Omental fat pad (tissue), 4 donors: ENCODE data around the gene TKT. TPM values are rescaled to one million over a fixed set of nuclear protein-coding genes. Genes with fewer than 3 reads are reported as not detected.
A peak's percentile ranks its signal among the peaks of the same experiment; 100 is the strongest.
"Not testable (repeated sequence)": the region's sequence is repeated elsewhere in the genome, so short reads cannot be mapped to it uniquely, and the experiment has no call there.

ENCODE experiments used
- ATAC-seq: fragments of 150-250 bp; one replicate; pipeline ENCODE4 v1.9.1; 2016; ENCODE audit warnings: mild to moderate bottlenecking, moderate library complexity; ENCODE audit not compliant: low FRiP score
- DNase-seq: peaks from one replicate; pipeline ENCODE4 v3.0.0-alpha.2; 2019; ENCODE audit warnings: low spot score
- total RNA-seq, 4 donors: library from RNA; depleted of rRNA; stranded (reverse); fragments of >200 nt; gene quantifications; one replicate each; pipeline ENCODE4 v1.1.0, GENCODE V29; 2016
- TF ChIP-seq, protein P1 (sequence below), 3 donors: fragments of 450-650 bp; IDR thresholded peaks; one replicate each; pipeline ENCODE4 v1.5.1; 2016 to 2017; ENCODE audit warnings: antibody characterized with exemption in 3 of 3, mild to moderate bottlenecking in 3 of 3, moderate library complexity in 2 of 3

The TKT gene, protein sequence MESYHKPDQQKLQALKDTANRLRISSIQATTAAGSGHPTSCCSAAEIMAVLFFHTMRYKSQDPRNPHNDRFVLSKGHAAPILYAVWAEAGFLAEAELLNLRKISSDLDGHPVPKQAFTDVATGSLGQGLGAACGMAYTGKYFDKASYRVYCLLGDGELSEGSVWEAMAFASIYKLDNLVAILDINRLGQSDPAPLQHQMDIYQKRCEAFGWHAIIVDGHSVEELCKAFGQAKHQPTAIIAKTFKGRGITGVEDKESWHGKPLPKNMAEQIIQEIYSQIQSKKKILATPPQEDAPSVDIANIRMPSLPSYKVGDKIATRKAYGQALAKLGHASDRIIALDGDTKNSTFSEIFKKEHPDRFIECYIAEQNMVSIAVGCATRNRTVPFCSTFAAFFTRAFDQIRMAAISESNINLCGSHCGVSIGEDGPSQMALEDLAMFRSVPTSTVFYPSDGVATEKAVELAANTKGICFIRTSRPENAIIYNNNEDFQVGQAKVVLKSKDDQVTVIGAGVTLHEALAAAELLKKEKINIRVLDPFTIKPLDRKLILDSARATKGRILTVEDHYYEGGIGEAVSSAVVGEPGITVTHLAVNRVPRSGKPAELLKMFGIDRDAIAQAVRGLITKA
- total RNA-seq = 100 to 1,000 TPM; 187 to 325 (median 254) TPM

DNA sequence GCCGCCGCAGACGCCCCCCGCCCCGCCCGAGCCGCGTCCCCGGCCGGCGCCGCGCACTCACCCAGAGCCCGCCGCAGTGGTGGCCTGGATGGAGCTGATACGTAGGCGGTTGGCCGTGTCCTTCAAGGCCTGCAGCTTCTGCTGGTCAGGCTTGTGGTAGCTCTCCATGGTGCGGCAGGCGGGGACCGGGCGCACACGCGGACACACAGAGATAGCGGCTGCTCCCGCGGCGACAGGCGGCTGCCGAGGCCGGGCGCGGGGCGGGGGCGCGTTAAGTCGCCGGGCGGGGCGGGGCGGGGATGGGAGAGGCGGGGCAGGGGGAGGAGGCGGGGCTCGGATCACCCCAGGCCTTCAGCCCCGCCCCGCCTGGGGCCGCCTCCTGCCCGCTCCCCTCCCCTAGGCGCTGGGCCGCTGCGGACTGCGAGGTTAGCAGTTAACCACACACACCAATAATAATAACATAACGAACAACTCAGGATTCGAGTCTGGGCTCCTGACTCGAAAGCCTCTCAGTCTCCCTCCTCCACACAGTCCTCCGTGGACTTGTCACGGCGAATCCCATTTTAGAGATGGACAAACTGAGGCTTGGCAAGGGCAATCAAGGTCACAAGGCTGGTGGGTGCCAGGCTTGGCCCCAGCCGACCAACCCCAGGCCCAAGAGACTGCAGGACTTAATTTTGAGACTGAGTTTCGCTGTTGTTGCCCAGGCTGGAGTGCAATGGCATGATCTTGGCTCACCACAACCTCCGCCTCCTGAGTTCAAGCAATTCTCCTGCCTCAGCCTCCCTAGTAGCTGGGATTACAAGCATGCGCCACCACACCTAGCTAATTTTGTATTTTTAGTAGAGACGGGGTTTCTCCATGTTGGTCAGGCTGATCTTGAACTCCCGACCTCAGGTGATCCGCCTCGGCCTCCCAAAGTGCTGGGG, at the start of gene TKT:
Gene TKT (minus strand): TSS at position 248 of the 929 bp plus-strand sequence. CDS start 80 bp downstream, at position 168.
- ATAC-seq = peak; percentile 80
- DNase-seq = peak; percentile 69
- TF ChIP-seq, protein P1, sequence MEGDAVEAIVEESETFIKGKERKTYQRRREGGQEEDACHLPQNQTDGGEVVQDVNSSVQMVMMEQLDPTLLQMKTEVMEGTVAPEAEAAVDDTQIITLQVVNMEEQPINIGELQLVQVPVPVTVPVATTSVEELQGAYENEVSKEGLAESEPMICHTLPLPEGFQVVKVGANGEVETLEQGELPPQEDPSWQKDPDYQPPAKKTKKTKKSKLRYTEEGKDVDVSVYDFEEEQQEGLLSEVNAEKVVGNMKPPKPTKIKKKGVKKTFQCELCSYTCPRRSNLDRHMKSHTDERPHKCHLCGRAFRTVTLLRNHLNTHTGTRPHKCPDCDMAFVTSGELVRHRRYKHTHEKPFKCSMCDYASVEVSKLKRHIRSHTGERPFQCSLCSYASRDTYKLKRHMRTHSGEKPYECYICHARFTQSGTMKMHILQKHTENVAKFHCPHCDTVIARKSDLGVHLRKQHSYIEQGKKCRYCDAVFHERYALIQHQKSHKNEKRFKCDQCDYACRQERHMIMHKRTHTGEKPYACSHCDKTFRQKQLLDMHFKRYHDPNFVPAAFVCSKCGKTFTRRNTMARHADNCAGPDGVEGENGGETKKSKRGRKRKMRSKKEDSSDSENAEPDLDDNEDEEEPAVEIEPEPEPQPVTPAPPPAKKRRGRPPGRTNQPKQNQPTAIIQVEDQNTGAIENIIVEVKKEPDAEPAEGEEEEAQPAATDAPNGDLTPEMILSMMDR (IDR thresholded peaks at IDR 0.05) = no peak

DNA sequence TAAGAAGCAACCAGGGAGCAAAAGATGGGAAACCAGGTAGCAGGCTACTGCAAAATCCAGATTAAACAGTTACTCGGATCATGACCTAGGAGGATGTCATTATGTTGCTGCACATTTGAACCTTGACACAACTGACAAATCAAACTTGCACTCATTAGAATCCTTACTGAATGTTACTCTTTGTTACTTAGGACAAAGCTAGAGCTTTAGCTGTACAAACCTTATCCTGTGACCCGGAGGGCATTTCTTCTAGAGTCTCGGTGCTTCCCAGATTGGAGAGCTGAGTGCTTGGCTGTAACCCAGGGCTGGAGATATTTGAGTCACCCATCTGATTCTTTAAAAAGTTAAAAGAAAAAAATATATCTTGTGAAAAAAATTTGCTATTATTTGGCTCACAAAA, 48.1 kb upstream of the TKT start:
- no peak for ATAC-seq
- TF ChIP-seq, protein P1 (IDR thresholded peaks at IDR 0.05) = no peak
- no peak for DNase-seq

DNA sequence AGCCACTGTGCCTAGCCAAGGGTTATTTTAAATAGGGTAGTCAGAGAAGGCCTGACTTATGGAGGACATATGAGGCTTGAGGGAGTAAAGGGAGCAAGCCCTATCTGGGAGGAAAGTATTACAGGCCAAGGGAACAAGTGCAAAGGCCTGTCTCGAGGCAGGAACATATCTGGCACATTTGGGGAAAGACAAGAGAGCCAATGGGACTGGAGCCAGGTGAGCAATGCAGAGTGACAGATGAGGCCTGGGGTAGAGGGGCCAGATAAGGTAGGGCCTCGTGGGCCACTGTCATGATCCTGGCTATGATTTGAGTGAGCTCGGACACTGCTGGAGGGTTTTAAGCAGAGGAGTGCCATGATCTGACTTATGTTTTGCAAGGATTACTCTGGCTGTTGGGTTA, 47.7 kb upstream of the TKT start:
- DNase-seq (no peak), ATAC-seq (no peak)
- TF ChIP-seq, protein P1 (IDR thresholded peaks at IDR 0.05) = no peak

- no peak for DNase-seq
- TF ChIP-seq, protein P1 (IDR thresholded peaks at IDR 0.05) = no peak
- no peak for ATAC-seq
Observed at GRCh38 chr3:53300826-53301225, 45.0 kb upstream of the TKT start.

GRCh38 chr3:53299611-53300023, 43.8 kb upstream of the TKT start:
- not testable (repeated sequence) for DNase-seq
- TF ChIP-seq, protein P1 (IDR thresholded peaks at IDR 0.05) = peak in 1 of 3 donors; percentile 23
- peak; percentile 65 for ATAC-seq

GRCh38 chr3:53295410-53295809, 39.6 kb upstream of the TKT start:
- ATAC-seq (no peak), DNase-seq (no peak)
- TF ChIP-seq, protein P1 (IDR thresholded peaks at IDR 0.05) = no peak
